Measurements from ENCODE around the gene MRPL40. TPM values are rescaled to one million over a fixed set of nuclear protein-coding genes. Genes with fewer than 3 reads are reported as not detected.

The MRPL40 gene
- total RNA-seq, 4 donors from 2014 or later: 5.0 to 20.4 (median 12.3) TPM

DNA sequence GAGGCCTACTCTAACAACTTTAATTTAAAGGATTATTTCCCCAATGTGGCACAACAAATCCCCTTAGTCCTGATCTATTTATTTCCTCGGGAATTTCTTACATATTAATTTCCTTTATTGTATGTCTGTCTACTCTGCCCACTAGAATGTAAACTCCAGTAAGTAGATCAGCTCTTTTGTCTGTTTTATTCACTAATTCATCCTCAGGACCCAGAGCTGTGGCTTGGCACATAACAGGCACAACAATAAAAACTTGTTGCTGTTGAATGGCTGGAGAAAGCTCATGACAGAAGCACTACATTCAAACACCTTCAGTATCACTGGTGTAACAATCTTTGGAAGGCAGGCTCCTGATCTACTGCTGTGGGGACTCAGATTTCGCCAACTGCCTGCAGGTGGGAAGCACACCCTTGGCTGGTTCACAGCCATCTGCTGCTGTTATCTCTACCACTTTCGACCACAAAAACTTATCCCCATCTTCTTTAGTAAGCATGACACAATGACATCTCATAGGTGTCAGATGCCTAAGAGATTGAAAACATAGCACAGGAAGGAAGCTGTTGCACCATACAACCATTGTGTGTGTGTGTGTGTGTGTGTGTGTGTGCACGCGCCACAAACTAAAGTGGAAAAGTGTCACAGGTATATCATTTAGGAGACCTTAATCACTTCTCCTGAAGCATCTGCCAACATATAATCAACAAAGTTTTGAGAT, 12.7 kb upstream of the MRPL40 start:
- no peaks in the 10 kb centered on the region for H3K9me3 ChIP-seq
- H3K4me3 ChIP-seq: no peak overlapping the region
- peaks cover 0 to 4% of the 10 kb centered on the region in 2 donors for H3K4me1 ChIP-seq
- TF ChIP-seq, protein P1, sequence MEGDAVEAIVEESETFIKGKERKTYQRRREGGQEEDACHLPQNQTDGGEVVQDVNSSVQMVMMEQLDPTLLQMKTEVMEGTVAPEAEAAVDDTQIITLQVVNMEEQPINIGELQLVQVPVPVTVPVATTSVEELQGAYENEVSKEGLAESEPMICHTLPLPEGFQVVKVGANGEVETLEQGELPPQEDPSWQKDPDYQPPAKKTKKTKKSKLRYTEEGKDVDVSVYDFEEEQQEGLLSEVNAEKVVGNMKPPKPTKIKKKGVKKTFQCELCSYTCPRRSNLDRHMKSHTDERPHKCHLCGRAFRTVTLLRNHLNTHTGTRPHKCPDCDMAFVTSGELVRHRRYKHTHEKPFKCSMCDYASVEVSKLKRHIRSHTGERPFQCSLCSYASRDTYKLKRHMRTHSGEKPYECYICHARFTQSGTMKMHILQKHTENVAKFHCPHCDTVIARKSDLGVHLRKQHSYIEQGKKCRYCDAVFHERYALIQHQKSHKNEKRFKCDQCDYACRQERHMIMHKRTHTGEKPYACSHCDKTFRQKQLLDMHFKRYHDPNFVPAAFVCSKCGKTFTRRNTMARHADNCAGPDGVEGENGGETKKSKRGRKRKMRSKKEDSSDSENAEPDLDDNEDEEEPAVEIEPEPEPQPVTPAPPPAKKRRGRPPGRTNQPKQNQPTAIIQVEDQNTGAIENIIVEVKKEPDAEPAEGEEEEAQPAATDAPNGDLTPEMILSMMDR (IDR thresholded peaks at IDR 0.05): no peak
- no peak for TF ChIP-seq POLR2A (IDR thresholded peaks at IDR 0.05)
- no peaks in the 10 kb centered on the region for H3K27me3 ChIP-seq
- no peak for DNase-seq
- intact Hi-C loops (cut with DNase I; ENCODE audit: low total_unique reads): no loop called here
- no peaks in the 10 kb centered on the region for H3K36me3 ChIP-seq
- no peak overlapping the region for H3K27ac ChIP-seq

DNA sequence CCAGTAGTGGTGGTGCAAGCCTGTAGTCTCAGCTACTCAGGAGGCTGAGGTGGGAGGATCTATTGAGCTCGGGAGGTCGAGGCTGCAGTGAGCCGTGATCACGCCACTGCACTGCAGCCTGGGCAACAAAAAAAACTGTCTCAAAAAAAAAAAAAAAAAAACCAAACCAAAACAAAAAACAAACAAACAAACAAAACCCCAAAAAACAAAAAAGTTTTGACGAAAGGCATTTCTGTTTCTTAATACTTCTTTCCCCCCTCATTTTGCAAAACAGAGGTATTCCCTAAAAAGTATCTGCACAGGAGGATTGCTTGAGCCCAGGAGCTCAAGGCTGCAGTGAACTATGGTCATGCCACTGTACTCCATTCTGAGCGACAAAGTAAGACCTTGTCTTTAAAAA, 12.0 kb upstream of the MRPL40 start:
- intact Hi-C loops (cut with DNase I; ENCODE audit: low total_unique reads): no loop called here

DNA sequence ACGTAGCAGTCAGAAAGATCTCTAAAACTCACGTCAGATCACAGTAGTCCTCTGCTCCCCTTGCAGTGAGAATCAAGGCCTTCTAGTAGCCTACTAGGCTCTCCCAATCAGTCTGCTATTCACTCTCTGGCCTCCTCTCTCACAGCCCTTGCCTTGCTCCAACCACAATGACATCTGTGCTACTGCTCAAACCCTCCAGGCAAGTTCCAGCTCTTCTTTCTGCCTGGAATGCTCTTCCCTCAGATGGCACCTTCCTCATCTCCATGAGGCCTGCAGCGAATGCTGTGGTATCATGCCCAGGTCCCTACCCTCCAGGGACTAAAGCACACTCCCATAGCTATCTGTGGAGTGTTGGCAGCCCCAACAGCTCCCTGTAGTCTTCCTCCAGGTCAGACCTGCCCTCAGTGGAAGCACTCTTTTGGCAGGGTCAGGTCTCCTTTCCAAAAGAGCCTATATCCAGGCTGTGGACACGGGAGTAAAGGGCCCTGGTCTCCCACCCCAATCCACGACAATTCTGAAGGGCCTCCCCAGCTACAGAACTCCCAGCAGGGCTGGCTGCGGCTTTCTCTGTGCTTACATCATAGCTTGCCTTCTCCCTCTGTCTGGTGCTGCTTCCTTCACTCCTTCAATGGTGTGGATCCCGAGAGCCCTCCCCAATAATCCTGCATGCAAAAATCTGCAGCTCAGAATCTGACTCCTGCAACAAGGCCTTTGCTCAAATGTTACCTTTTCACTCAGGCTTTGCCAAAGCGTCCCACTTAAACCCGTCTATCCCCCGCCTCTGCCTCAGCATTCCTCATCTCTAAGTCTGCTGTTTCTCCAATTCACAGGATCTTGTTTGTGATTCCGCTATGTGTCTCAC, 9.7 kb upstream of the MRPL40 start:
- no peak for TF ChIP-seq POLR2A (IDR thresholded peaks at IDR 0.05)
- TF ChIP-seq, protein P1 (IDR thresholded peaks at IDR 0.05): no peak
- peaks cover 0 to 4% of the 10 kb centered on the region in 2 donors for H3K4me1 ChIP-seq
- H3K4me3 ChIP-seq: no peak overlapping the region

More for the DNA sequence above, 12.0 kb upstream of the MRPL40 start:
- no peak for DNase-seq
- H3K27ac ChIP-seq: no peak overlapping the region
- H3K36me3 ChIP-seq: no peaks in the 10 kb centered on the region
- no peaks in the 10 kb centered on the region for H3K27me3 ChIP-seq
- no peaks in the 10 kb centered on the region for H3K9me3 ChIP-seq
- TF ChIP-seq, protein P1 (IDR thresholded peaks at IDR 0.05): no peak
- no peak for TF ChIP-seq POLR2A (IDR thresholded peaks at IDR 0.05)
- no peak overlapping the region for H3K4me3 ChIP-seq
- peaks cover 0 to 4% of the 10 kb centered on the region in 2 donors for H3K4me1 ChIP-seq

DNA sequence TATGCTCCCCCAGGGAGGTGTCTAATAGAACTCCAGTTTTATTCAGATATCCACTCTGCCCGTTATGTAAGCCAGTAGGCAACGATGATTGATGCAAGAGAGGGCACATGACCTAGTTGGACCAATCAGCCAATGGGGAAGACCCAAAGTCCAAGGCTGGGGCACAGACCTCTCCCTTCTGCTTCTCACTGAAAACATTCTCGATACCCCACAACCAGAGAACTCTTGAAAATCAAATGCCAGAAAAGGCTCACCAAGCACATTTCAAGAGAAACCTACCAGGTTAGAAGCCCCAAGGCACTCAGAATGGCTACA, 8.2 kb upstream of the MRPL40 start:
- no peak overlapping the region for H3K27ac ChIP-seq
- H3K9me3 ChIP-seq: no peaks in the 10 kb centered on the region
- H3K27me3 ChIP-seq: no peaks in the 10 kb centered on the region
- intact Hi-C loops (cut with DNase I; ENCODE audit: low total_unique reads): no loop called here
- no peaks in the 10 kb centered on the region for H3K36me3 ChIP-seq
- no peak overlapping the region for H3K4me3 ChIP-seq
- TF ChIP-seq POLR2A (IDR thresholded peaks at IDR 0.05): no peak
- TF ChIP-seq, protein P1 (IDR thresholded peaks at IDR 0.05): no peak
- H3K4me1 ChIP-seq: peaks cover 0 to 4% of the 10 kb centered on the region in 2 donors
- no peak for DNase-seq

More for the DNA sequence above, 9.7 kb upstream of the MRPL40 start:
- Histone ChIP-seq H3K27me3 (no peaks in the 10 kb centered on the region), H3K27ac (no peak overlapping the region), H3K9me3 (no peaks in the 10 kb centered on the region), H3K36me3 (no peaks in the 10 kb centered on the region)
- no peak for DNase-seq
- intact Hi-C loops (cut with DNase I; ENCODE audit: low total_unique reads): no loop called here

All from uterus (tissue), 4 donors.